ENCODE results near the gene SPN.

GRCh38 chr16:29705030-29705429 is 42.0 kb downstream of the SPN start:
- TF ChIP-seq FOXK1 (CRISPR knock-in tag; IDR thresholded peaks at IDR 0.05; ENCODE audit: borderline replicate concordance) (no peak), CTCF (IDR thresholded peaks at IDR 0.05 in 2 of 3, conservative IDR thresholded peaks at IDR 0.05 in 1 of 3; ENCODE audit: insufficient read depth in 2 of 3, low read depth in 1 of 3, low read length in 3 of 3) (no peak), TRIM28 (IDR thresholded peaks at IDR 0.05) (no peak), CHD1 (IDR thresholded peaks at IDR 0.05; ENCODE audit: low read length) (no peak), PBX2 (CRISPR knock-in tag; IDR thresholded peaks at IDR 0.05; ENCODE audit: low read depth) (no peak), PBX2 (tag; conservative IDR thresholded peaks at IDR 0.05; ENCODE audit: low read depth) (no peak), RB1 (IDR thresholded peaks at IDR 0.05; ENCODE audit: low read depth) (no peak), POLR2A (conservative IDR thresholded peaks at IDR 0.05) (no peak), PTTG1 (tag; IDR thresholded peaks at IDR 0.05; ENCODE audit: low read depth) (no peak)
- TF ChIP-seq, protein P1, sequence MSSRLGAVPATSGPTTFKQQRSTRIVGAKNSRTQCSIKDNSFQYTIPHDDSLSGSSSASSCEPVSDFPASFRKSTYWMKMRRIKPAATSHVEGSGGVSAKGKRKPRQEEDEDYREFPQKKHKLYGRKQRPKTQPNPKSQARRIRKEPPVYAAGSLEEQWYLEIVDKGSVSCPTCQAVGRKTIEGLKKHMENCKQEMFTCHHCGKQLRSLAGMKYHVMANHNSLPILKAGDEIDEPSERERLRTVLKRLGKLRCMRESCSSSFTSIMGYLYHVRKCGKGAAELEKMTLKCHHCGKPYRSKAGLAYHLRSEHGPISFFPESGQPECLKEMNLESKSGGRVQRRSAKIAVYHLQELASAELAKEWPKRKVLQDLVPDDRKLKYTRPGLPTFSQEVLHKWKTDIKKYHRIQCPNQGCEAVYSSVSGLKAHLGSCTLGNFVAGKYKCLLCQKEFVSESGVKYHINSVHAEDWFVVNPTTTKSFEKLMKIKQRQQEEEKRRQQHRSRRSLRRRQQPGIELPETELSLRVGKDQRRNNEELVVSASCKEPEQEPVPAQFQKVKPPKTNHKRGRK (tag; IDR thresholded peaks at IDR 0.05): no peak
